B cell (primary cell): Measurements from ENCODE around the gene PRIM2. TPM values are rescaled to one million over a fixed set of nuclear protein-coding genes. Genes with fewer than 3 reads are reported as not detected.
"Not testable (repeated sequence)": the region's sequence is repeated elsewhere in the genome, so short reads cannot be mapped to it uniquely, and the experiment has no call there.

Experiments used
- ATAC-seq: fragments of 200-7000 bp; cut with Tn5 transposase; one replicate; pipeline ENCODE4 v1.10.0; 2021; ENCODE audit warnings: low read depth, mild to moderate bottlenecking, moderate number of reproducible peaks, moderate library complexity
- CTCF ChIA-PET: fragments of 350-600 bp; sonication (Branson Sonifier 250); formaldehyde crosslinking; loops from one replicate; lab custom pipeline; 2021; ENCODE audit warnings: antibody characterized with exemption, inconsistent platforms; lab: Charles Lee
- POLR2A ChIA-PET: fragments of 350-600 bp; sonication (Branson Sonifier 250); formaldehyde crosslinking; loops from one replicate; lab custom pipeline; 2021; ENCODE audit warnings: antibody characterized with exemption; lab: Charles Lee
- DNase-seq: peaks from one replicate; pipeline ENCODE4 v3.0.0; 2013
- H2AFZ ChIP-seq: 2 replicates; pipeline ENCODE4 v1.6.1; 2012; ENCODE audit warnings: mild to moderate bottlenecking, low read depth, low read length; ENCODE audit not compliant: insufficient read depth, poor library complexity, severe bottlenecking
- H3K27ac ChIP-seq, 2 donors: 1 replicate in 1 of 2; 2 replicates in 1 of 2; pipeline ENCODE4 v1.5.1; 2012 to 2013; ENCODE audit warnings: low read length in 2 of 2, mild to moderate bottlenecking in 2 of 2, moderate library complexity in 1 of 2
- H3K27me3 ChIP-seq, 4 experiments: fragments of 200-600 bp in 1 of 4; sonication (generic) in 1 of 4; replicated peaks in 1 of 4; 1 replicate in 2 of 4; 2 replicates in 2 of 4; pipeline versions ENCODE4 v1.6.1 to v1.7.0; 2013 to 2016; ENCODE audit warnings: low read length in 3 of 4, mild to moderate bottlenecking in 2 of 4, mixed read lengths in 1 of 4, moderate library complexity in 1 of 4; ENCODE audit not compliant: insufficient read depth in 4 of 4, control insufficient read depth in 3 of 4; ENCODE audit errors: control extremely low read depth in 1 of 4
- H3K36me3 ChIP-seq, 2 experiments: replicated peaks in 1 of 2; 1 replicate in 1 of 2; 2 replicates in 1 of 2; pipeline versions ENCODE4 v1.6.1 to v1.7.1; 2013; ENCODE audit warnings: low read length in 1 of 2; ENCODE audit not compliant: insufficient read depth in 2 of 2, control insufficient read depth in 1 of 2; ENCODE audit errors: control extremely low read depth in 1 of 2, extremely low read depth in 1 of 2
- H3K4me1 ChIP-seq, 2 donors: fragments of 200-600 bp in 1 of 2; sonication (generic) in 1 of 2; 1 replicate in 1 of 2; 2 replicates in 1 of 2; pipeline versions ENCODE4 v1.5.1 to v1.6.1; 2013 to 2017; ENCODE audit warnings: low read length in 2 of 2; ENCODE audit not compliant: control insufficient read depth in 2 of 2, insufficient read depth in 2 of 2
- H3K4me2 ChIP-seq: replicated peaks from 2 replicates; pipeline ENCODE3; 2012; ENCODE audit warnings: mild to moderate bottlenecking, low read depth, low read length; ENCODE audit not compliant: poor library complexity, severe bottlenecking
- H3K4me3 ChIP-seq, 5 experiments: fragments of 200-600 bp in 1 of 5; sonication (generic) in 1 of 5; 1 replicate in 3 of 5; 2 replicates in 2 of 5; pipeline versions ENCODE4 v1.5.1 to v1.7.0; 2011 to 2016; ENCODE audit warnings: low read length in 4 of 5, mild to moderate bottlenecking in 4 of 5, low read depth in 2 of 5, control low read depth in 1 of 5, moderate library complexity in 1 of 5; ENCODE audit not compliant: insufficient read depth in 1 of 5; ENCODE audit errors: control extremely low read depth in 1 of 5, extremely low read depth in 1 of 5
- H3K79me2 ChIP-seq: fragments of 200-600 bp; sonication (generic); one replicate; pipeline ENCODE4 v1.6.0; 2016; ENCODE audit warnings: low read length; ENCODE audit not compliant: control insufficient read depth, insufficient read depth
- H3K9ac ChIP-seq: fragments of 200-600 bp; sonication (generic); 2 replicates; pipeline ENCODE4 v1.6.1; 2017; ENCODE audit warnings: mild to moderate bottlenecking, low read length, moderate library complexity
- H3K9me3 ChIP-seq, 3 donors: one replicate each; pipeline versions ENCODE4 v1.6.1 to v1.7.1; 2013; ENCODE audit warnings: low read length in 2 of 3; ENCODE audit not compliant: control insufficient read depth in 2 of 3, insufficient read depth in 1 of 3; ENCODE audit errors: control extremely low read depth in 1 of 3
- H4K20me1 ChIP-seq: 2 replicates; pipeline ENCODE4 v1.6.0; 2012; ENCODE audit warnings: mild to moderate bottlenecking, low read length; ENCODE audit not compliant: insufficient read depth, control insufficient read depth, poor library complexity, severe bottlenecking
- H3K27ac Mint-ChIP-seq: one replicate; pipeline ENCODE4 v1.8.0; 2021; ENCODE audit warnings: mixed read lengths
- H3K27me3 Mint-ChIP-seq: one replicate; pipeline ENCODE4 v1.8.0; 2021; ENCODE audit warnings: mixed read lengths
- H3K4me1 Mint-ChIP-seq: one replicate; pipeline ENCODE4 v1.8.0; 2021; ENCODE audit warnings: mixed read lengths
- H3K4me3 Mint-ChIP-seq: one replicate; pipeline ENCODE4 v1.8.0; 2021; ENCODE audit warnings: mixed read lengths
- H3K9me3 Mint-ChIP-seq: one replicate; pipeline ENCODE4 v1.8.0; 2022; ENCODE audit warnings: mixed read lengths; ENCODE audit not compliant: insufficient read depth
- CTCF ChIP-seq: fragments of 200-600 bp; IDR thresholded peaks from one replicate; pipeline ENCODE4 v1.8.0; 2022; ENCODE audit warnings: antibody characterized with exemption, mild to moderate bottlenecking
- EZH2 ChIP-seq: IDR thresholded peaks from 2 replicates; pipeline ENCODE4 v1.6.1; 2012; ENCODE audit warnings: borderline replicate concordance, low read depth, mild to moderate bottlenecking, moderate library complexity, low read length; ENCODE audit not compliant: insufficient read depth, poor library complexity, severe bottlenecking
- WGBS: methylation state at CpG from one replicate; pipeline ENCODE4 v1.1.5; 2013; ENCODE audit warnings: missing lambda C conversion rate; ENCODE audit not compliant: insufficient coverage; 5-methylcytosine and 5-hydroxymethylcytosine counted together
- intact Hi-C: fragments of 100-400 bp; cut with micrococcal nuclease; formaldehyde crosslinking; loops from one replicate; pipeline ENCODE4 v1.10.0; 2022
- polyA plus RNA-seq: library from polyadenylated mRNA; depleted of rRNA; stranded (reverse); fragments of >200 nt; gene quantifications from 2 replicates; pipeline ENCODE4 v1.2.3, GENCODE V29; 2012
- total RNA-seq, 2 donors: library from RNA; stranded (reverse); fragments of 120-200 nt in 1 of 2; gene quantifications; 1 replicate in 1 of 2; 2 replicates in 1 of 2; pipeline versions ENCODE4 v1.2.3 to v1.2.4, GENCODE V29; 2013 to 2022

Gene PRIM2
- total and polyA plus RNA-seq, 2 donors (not counting 1 experiment from before 2014, with no cell fraction given), result 5.2 to 21.0 TPM

GRCh38 chr6:57465968-57466367, 148.5 kb downstream of the PRIM2 start:
- H3K9me3 ChIP-seq, H3K4me3 ChIP-seq, H3K4me1 ChIP-seq, H3K9ac ChIP-seq, ATAC-seq, CTCF ChIA-PET, POLR2A ChIA-PET, H3K4me2 ChIP-seq, H3K36me3 ChIP-seq, H3K79me2 ChIP-seq, H3K27ac ChIP-seq, DNase-seq, H3K4me1 Mint-ChIP-seq, H3K27me3 Mint-ChIP-seq, H2AFZ ChIP-seq, H3K4me3 Mint-ChIP-seq, H4K20me1 ChIP-seq, H3K27ac Mint-ChIP-seq, intact Hi-C loops, H3K9me3 Mint-ChIP-seq, H3K27me3 ChIP-seq: not testable (repeated sequence)
- WGBS, result no CpG with 5 or more reads among the region's 3 CpGs

DNA sequence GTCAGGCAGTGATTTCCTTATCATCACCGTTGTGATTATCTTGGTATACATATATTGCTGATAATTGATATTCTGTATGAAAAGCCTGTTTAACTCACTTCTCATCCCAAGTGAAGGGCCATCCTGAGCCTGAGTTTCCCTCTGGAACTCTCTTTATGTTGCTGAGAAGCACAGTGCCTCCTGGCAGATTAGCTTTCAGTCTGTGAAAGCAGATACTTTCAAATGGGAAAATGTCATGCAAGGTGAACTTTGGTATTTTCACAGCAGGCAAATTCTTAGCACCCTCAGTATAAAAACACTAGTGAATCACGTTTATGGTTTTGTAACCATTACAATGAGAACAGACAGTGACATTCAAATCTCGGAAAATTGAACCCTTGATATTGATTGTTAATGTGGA, 151.6 kb downstream of the PRIM2 start:
- Histone ChIP-seq H3K4me3 (no peak overlapping the region), H3K36me3 (no peaks in the 10 kb centered on the region), H2AFZ (no peak overlapping the region), H3K9me3 (no peaks in the 10 kb centered on the region), H4K20me1 (no peaks in the 10 kb centered on the region), H3K4me2 (no peak overlapping the region), H3K27me3 (no peaks in the 10 kb centered on the region), H3K79me2 (peaks cover 2% of the 10 kb centered on the region), H3K4me1 (no peaks in the 10 kb centered on the region), H3K9ac (no peak overlapping the region), H3K27ac (no peak overlapping the region)
- H3K4me3 Mint-ChIP-seq, result no peak overlapping the region
- ATAC-seq (no peak), DNase-seq (no peak)
- CTCF ChIA-PET, result no interaction called here
- POLR2A ChIA-PET, result no interaction called here
- no peak overlapping the region for H3K27ac Mint-ChIP-seq
- intact Hi-C loops, result no loop called here
- no peaks in the 10 kb centered on the region for H3K27me3 Mint-ChIP-seq
- TF ChIP-seq CTCF, result no peak
- TF ChIP-seq EZH2, result no peak
- WGBS, result no CpG with 5 or more reads among the region's 3 CpGs
- H3K4me1 Mint-ChIP-seq, result no peaks in the 10 kb centered on the region
- H3K9me3 Mint-ChIP-seq, result no peaks in the 10 kb centered on the region

DNA sequence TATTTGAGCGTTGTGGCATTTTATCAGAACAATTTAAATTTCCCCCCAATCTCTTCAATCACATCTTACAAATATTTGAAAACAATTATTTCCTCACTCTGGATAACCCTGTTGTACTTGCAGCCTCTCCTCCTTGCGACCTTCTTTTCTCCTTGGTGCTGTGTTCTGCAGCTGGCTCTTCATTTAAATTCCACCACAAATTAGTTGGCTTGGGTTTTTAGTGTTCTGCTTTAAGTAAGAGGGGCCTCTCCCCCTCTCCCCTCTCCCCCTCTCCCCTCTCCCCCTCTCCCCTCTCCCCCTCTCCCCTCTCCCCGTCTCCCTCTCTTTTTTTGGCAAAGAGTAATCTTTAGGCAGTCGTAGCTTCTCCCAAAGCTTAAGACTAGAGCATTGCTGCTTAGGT, 152.7 kb downstream of the PRIM2 start:
- POLR2A ChIA-PET, H3K36me3 ChIP-seq, DNase-seq, H3K4me2 ChIP-seq, H3K27ac ChIP-seq, H3K4me1 Mint-ChIP-seq, H2AFZ ChIP-seq, H3K4me3 Mint-ChIP-seq, CTCF ChIA-PET, H3K9ac ChIP-seq, ATAC-seq, H3K27ac Mint-ChIP-seq, H3K9me3 Mint-ChIP-seq, H3K4me1 ChIP-seq, H4K20me1 ChIP-seq, H3K27me3 Mint-ChIP-seq, intact Hi-C loops, H3K4me3 ChIP-seq, H3K79me2 ChIP-seq, H3K27me3 ChIP-seq, H3K9me3 ChIP-seq: not testable (repeated sequence)
- no CpG with 5 or more reads among the region's 4 CpGs for WGBS
